ENCODE data around the gene MAD1L1. TPM values are rescaled to one million over a fixed set of nuclear protein-coding genes. Genes with fewer than 3 reads are reported as not detected.

The MAD1L1 gene
- total RNA-seq, 1 donor from 2014 or later: 16.2 TPM

GRCh38 chr7:1953199-1954190 lies 279.2 kb downstream of the MAD1L1 start:
- DNase-seq: no peak
- Histone ChIP-seq H3K9me3 (replicated peaks) (peaks cover 2% of the 10 kb centered on the region), H3K4me3 (no peak overlapping the region), H3K36me3 (peaks cover 8% of the 10 kb centered on the region), H3K27me3 (ENCODE audit: low read depth) (no peaks in the 10 kb centered on the region), H3K27ac (replicated peaks) (no peak overlapping the region), H3K4me1 (peaks cover 13% of the 10 kb centered on the region)
- intact Hi-C loops (cut with micrococcal nuclease): no loop called here
- TF ChIP-seq, protein P1, sequence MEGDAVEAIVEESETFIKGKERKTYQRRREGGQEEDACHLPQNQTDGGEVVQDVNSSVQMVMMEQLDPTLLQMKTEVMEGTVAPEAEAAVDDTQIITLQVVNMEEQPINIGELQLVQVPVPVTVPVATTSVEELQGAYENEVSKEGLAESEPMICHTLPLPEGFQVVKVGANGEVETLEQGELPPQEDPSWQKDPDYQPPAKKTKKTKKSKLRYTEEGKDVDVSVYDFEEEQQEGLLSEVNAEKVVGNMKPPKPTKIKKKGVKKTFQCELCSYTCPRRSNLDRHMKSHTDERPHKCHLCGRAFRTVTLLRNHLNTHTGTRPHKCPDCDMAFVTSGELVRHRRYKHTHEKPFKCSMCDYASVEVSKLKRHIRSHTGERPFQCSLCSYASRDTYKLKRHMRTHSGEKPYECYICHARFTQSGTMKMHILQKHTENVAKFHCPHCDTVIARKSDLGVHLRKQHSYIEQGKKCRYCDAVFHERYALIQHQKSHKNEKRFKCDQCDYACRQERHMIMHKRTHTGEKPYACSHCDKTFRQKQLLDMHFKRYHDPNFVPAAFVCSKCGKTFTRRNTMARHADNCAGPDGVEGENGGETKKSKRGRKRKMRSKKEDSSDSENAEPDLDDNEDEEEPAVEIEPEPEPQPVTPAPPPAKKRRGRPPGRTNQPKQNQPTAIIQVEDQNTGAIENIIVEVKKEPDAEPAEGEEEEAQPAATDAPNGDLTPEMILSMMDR (IDR thresholded peaks at IDR 0.05; ENCODE audit: borderline replicate concordance): no peak

DNA sequence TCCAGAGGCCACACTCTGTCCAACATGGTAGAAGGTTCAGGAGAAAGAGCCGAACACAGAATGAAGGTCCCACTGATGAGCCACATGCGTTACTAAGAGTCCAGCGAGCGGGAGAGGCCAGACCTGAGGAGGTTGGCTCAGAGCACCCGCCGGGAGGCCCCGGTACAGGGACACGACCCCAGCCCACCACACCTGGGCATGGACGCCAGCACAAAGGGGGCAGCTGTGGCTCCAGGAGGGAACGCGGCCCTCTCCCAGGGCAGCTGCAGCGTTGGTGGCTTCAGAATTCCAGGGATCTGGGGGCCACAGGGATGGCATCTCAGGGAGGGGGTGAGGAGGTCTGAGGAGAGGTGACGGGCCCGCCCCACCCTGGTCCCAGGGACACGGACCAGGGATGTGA lies 280.0 kb downstream of the MAD1L1 start:
- TF ChIP-seq, protein P1 (IDR thresholded peaks at IDR 0.05; ENCODE audit: borderline replicate concordance): no peak
- DNase-seq: no peak

DNA sequence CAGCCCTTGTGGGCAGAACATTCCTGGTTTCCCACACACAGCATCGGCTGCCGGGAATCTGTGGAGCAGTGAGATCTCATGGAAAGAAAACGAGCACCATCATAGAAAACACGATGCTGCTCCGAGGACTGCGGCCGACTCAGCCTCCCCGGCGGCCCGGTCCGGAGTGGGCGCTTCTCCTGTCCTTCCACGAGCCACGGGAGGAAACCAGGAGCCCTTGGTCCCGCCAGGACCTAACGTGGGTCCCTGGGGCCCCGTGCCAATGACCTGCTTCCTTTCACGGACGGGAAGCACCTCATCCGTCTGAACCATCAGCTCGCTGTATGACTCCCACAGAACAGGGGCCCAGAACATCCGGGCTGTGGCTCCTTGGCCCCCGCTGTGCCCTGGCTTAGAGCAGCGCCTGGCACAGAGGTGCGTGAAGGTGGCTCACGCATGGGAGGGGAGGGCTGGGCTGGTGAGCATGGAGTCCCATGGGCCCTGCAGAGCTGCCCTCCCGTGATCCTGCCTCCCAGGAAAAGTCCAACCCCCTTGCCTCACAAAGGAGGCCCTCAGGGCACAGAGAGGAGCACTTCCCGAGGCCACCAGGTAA lies 280.5 kb downstream of the MAD1L1 start:
- Histone ChIP-seq H3K27ac (replicated peaks) (no peak overlapping the region), H3K4me3 (no peak overlapping the region), H3K4me1 (peaks cover 13% of the 10 kb centered on the region), H3K36me3 (peaks cover 7% of the 10 kb centered on the region), H3K27me3 (ENCODE audit: low read depth) (no peaks in the 10 kb centered on the region), H3K9me3 (replicated peaks) (no peaks in the 10 kb centered on the region)
- intact Hi-C loops (cut with micrococcal nuclease): no loop called here
- TF ChIP-seq, protein P1 (IDR thresholded peaks at IDR 0.05; ENCODE audit: borderline replicate concordance): no peak
- DNase-seq: no peak

More for the DNA sequence above, 280.0 kb downstream of the MAD1L1 start:
- peaks cover 8% of the 10 kb centered on the region for H3K36me3 ChIP-seq
- H3K27ac ChIP-seq (replicated peaks): no peak overlapping the region
- H3K4me3 ChIP-seq: no peak overlapping the region
- peaks cover 13% of the 10 kb centered on the region for H3K4me1 ChIP-seq
- H3K27me3 ChIP-seq (ENCODE audit: low read depth): no peaks in the 10 kb centered on the region
- intact Hi-C loops (cut with micrococcal nuclease): no loop called here
- no peaks in the 10 kb centered on the region for H3K9me3 ChIP-seq (replicated peaks)

- H3K27ac ChIP-seq (replicated peaks): no peak overlapping the region
- H3K27me3 ChIP-seq (ENCODE audit: low read depth): no peaks in the 10 kb centered on the region
- peaks cover 13% of the 10 kb centered on the region for H3K4me1 ChIP-seq
- peak; percentile 3 for DNase-seq
- intact Hi-C loops (cut with micrococcal nuclease): no loop called here
- no peaks in the 10 kb centered on the region for H3K9me3 ChIP-seq (replicated peaks)
- TF ChIP-seq, protein P1 (IDR thresholded peaks at IDR 0.05; ENCODE audit: borderline replicate concordance): no peak
- H3K36me3 ChIP-seq: peaks cover under 1% of the 10 kb centered on the region
- no peak overlapping the region for H3K4me3 ChIP-seq
These were observed 281.1 kb downstream of the MAD1L1 start for GRCh38 chr7:1951600-1951999.

GRCh38 chr7:1951159-1951536 lies 281.6 kb downstream of the MAD1L1 start:
- Histone ChIP-seq H3K27me3 (ENCODE audit: low read depth) (no peaks in the 10 kb centered on the region), H3K4me1 (peaks cover 13% of the 10 kb centered on the region), H3K36me3 (no peaks in the 10 kb centered on the region), H3K27ac (replicated peaks) (no peak overlapping the region), H3K4me3 (no peak overlapping the region), H3K9me3 (replicated peaks) (no peaks in the 10 kb centered on the region)
- intact Hi-C loops (cut with micrococcal nuclease): no loop called here
- DNase-seq: peak; percentile 39
- TF ChIP-seq, protein P1 (IDR thresholded peaks at IDR 0.05; ENCODE audit: borderline replicate concordance): no peak

Measured in left ventricle myocardium inferior (tissue), 1 donor.